MM.1S (cell line): Measurements from ENCODE around the gene TSPAN31.

Experiments used
- DNase-seq: peaks from one replicate; pipeline ENCODE4 v3.0.0-alpha.2; 2015
- H2AFZ ChIP-seq: fragments of 300-600 bp; sonication (generic); 2 replicates; pipeline ENCODE4 v1.6.0; 2016; ENCODE audit warnings: antibody characterized with exemption, low read length
- H3F3A ChIP-seq: fragments of 300-600 bp; sonication (generic); 2 replicates; pipeline ENCODE4 v1.6.1; 2016; ENCODE audit warnings: mild to moderate bottlenecking, antibody characterized with exemption, low read length, moderate library complexity, mixed read lengths; ENCODE audit not compliant: insufficient read depth
- H3K27ac ChIP-seq: fragments of 300-600 bp; sonication (generic); 2 replicates; pipeline ENCODE4 v1.5.1; 2016; ENCODE audit warnings: mild to moderate bottlenecking, low read length
- H3K27me3 ChIP-seq: fragments of 300-600 bp; sonication (generic); replicated peaks from 2 replicates; pipeline ENCODE4 v1.6.0; 2016; ENCODE audit warnings: low read length; ENCODE audit not compliant: insufficient read depth
- H3K36me3 ChIP-seq: fragments of 300-600 bp; sonication (generic); replicated peaks from 2 replicates; pipeline ENCODE4 v1.6.1; 2016; ENCODE audit warnings: mild to moderate bottlenecking, low read length, mixed read lengths; ENCODE audit not compliant: insufficient read depth
- H3K4me1 ChIP-seq: fragments of 300-600 bp; sonication (generic); 2 replicates; pipeline ENCODE4 v1.6.1; 2016; ENCODE audit warnings: low read length, mixed read lengths
- H3K4me2 ChIP-seq: fragments of 300-600 bp; sonication (generic); 2 replicates; pipeline ENCODE4 v1.6.0; 2016; ENCODE audit warnings: low read depth, low read length
- H3K4me3 ChIP-seq: fragments of 300-600 bp; sonication (generic); 2 replicates; pipeline ENCODE4 v1.5.1; 2016; ENCODE audit warnings: low read length, mixed read lengths
- H3K79me2 ChIP-seq: fragments of 300-600 bp; sonication (generic); 2 replicates; pipeline ENCODE4 v1.6.1; 2016; ENCODE audit warnings: mixed run types, low read length, mixed read lengths
- H3K9ac ChIP-seq: fragments of 300-600 bp; sonication (generic); 2 replicates; pipeline ENCODE4 v1.6.1; 2016; ENCODE audit warnings: low read length, mixed read lengths
- H3K9me2 ChIP-seq: fragments of 300-600 bp; sonication (generic); replicated peaks from 2 replicates; pipeline ENCODE4 v1.6.1; 2016; ENCODE audit warnings: mild to moderate bottlenecking, low read length, mixed read lengths; ENCODE audit not compliant: insufficient read depth
- H3K9me3 ChIP-seq: fragments of 300-600 bp; sonication (generic); replicated peaks from 2 replicates; pipeline ENCODE4 v1.6.1; 2016; ENCODE audit warnings: mild to moderate bottlenecking, low read length, mixed read lengths; ENCODE audit not compliant: insufficient read depth
- H4K20me1 ChIP-seq: fragments of 300-600 bp; sonication (generic); 2 replicates; pipeline ENCODE4 v1.6.1; 2016; ENCODE audit warnings: mild to moderate bottlenecking, low read length, moderate library complexity, mixed read lengths; ENCODE audit not compliant: insufficient read depth
- CTCF ChIP-seq: fragments of 300-600 bp; sonication (generic); IDR thresholded peaks from 2 replicates; pipeline ENCODE4 v1.5.1; 2016; ENCODE audit warnings: antibody characterized with exemption, low read length, mixed read lengths
- EZH2 ChIP-seq: fragments of 300-600 bp; sonication (generic); optimal IDR thresholded peaks from 2 replicates; pipeline ENCODE3; 2017; ENCODE audit warnings: low read depth, mild to moderate bottlenecking, antibody characterized with exemption, low read length, mixed read lengths
- EZH2phosphoT487 ChIP-seq: fragments of 300-600 bp; sonication (generic); IDR thresholded peaks from 2 replicates; pipeline ENCODE4 v1.6.1; 2018; ENCODE audit warnings: antibody characterized with exemption, low read length

The TSPAN31 gene

DNA sequence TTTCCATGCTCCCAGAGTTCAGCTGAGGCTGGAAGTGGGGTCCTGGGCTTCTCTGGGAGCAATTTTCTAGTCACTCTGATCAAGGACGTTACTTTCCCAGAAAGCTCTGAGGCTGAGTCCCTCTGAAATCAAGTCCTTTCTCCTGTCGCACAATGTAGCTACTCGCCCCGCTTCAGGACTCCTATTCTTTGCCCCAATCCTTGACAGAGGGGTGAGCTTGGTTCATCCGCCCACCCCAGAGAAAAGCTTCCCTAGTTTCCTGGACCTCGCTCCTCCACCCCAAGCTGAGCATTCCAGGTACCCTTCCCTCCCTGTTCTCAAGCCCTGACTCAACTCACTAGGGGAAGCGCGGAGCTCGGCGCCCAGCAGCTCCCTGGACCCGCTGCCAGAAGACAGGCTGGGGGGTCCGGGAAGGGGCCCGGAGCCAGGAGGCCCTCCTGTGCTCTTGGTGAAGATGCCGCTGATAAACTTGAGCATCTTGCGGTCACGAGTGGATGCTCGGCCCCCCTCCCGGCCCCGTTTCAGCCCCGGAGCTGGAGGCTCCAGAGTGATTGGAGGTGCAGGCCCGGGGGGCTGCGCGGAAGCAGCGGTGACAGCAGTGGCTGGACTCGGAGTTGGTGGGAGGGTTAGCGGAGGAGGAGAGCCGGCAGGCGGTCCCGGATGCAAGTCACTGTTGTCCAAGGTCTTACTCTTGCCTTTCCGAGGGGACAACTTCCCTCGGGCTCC lies 7.9 kb upstream of the TSPAN31 start:
- Histone ChIP-seq H3K4me3 (no peak overlapping the region), H3K36me3 (no peaks in the 10 kb centered on the region), H3K79me2 (peaks cover 34% of the 10 kb centered on the region), H3K27ac (no peak overlapping the region), H2AFZ (no peak overlapping the region), H3K4me2 (no peak overlapping the region), H3K9ac (no peak overlapping the region), H3K4me1 (peaks cover 13% of the 10 kb centered on the region), H3F3A (0 out of 2 replicates have a peak, but pooled peaks cover 5% of the 10 kb centered on the region), H3K9me2 (no peaks in the 10 kb centered on the region), H3K27me3 (no peaks in the 10 kb centered on the region), H3K9me3 (no peaks in the 10 kb centered on the region), H4K20me1 (no peaks in the 10 kb centered on the region; the same call in 1 of the 2 replicates)
- DNase-seq, result no peak
- TF ChIP-seq CTCF, result no peak
- TF ChIP-seq EZH2phosphoT487, result no peak
- no peak for TF ChIP-seq EZH2

DNA sequence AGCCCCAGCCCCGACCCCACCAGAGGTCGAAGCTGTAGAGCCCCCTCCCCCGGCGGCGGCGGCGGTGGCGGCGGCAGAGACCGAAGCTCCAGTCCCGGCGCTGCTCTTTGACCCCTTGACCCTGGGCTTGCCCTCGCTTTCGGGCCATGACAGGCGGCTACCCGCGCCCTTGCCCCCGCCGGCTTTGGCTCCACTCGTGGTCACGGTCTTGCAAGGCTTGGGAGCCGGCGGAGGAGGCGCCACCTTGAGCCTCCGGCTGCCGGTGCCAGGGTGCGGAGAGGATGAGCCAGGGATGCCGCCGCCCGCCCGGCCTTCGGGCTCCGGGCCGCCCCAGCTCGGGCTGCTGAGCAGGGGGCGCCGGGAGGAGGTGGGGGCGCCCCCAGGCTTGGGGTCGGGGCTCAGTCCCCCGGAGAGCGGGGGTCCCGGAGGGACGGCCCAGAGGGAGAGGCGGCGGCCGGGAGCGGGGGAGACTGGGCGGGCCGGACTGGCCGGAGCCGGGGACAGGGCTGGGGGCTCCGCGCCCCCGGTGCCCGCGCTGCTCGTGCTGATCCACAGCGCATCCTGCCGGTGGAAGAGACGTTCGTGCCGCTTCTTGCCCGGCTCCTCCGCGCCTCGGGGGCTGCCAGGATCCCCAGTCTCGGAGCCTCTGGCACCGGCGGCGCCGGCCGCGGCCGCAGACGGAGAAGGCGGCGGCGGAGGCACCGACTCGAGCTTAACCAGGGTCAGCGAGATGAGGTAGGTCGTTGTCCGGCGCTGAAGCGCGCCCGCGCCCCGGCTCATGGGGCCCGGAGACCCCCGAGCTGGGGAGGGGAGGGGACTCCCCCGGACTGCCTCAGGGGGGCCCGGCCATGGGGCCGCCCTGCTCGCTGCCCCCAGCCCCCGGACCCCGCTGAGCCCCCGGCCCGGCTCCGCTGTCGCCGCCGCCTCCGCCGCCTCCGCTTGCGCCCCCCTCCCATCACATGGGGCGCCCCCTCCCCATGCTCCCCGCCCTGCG lies 7.1 kb upstream of the TSPAN31 start:
- Histone ChIP-seq H3K36me3 (no peaks in the 10 kb centered on the region), H3K79me2 (peaks cover 35% of the 10 kb centered on the region), H3K4me2 (no peak overlapping the region), H3K4me3 (no peak overlapping the region), H4K20me1 (no peaks in the 10 kb centered on the region; the same call in 1 of the 2 replicates), H3K4me1 (peaks cover 19% of the 10 kb centered on the region), H3K27ac (no peak overlapping the region), H2AFZ (no peak overlapping the region), H3K27me3 (no peaks in the 10 kb centered on the region), H3K9me3 (no peaks in the 10 kb centered on the region), H3F3A (peaks cover 10% of the 10 kb centered on the region; the same call in 1 of the 2 replicates), H3K9me2 (no peaks in the 10 kb centered on the region), H3K9ac (no peak overlapping the region)
- no peak for DNase-seq
- TF ChIP-seq EZH2phosphoT487 (no peak), EZH2 (no peak), CTCF (no peak)

DNA sequence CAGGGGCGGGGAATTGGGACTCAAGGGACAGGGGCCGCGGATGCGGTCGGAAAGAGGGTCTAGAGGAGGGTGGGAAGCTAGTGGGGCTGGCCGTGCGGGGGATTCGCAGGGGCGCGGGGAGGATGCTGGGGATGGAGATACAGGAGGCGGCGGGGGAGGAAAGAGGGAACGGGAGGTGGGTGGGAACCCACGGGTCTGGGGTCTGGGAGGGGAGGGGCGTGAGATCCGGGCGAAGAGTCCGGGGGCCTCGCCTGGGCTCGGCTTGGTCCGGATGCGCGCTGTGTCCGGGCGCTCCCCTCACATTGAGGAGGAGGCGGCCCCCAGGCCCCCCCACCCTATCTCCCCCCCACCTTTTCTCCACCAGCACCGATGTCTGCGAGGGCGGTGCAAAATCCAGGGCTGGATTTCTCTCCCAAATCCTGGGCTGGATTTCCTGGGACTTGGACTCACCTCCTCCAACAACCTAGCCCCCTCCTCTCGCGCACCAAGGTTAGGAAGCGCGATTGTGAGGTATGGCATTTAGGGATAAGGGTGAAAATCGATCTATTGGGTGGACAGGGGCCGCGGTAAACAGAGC lies 6.1 kb upstream of the TSPAN31 start, which contains the start of gene AGAP2:
Gene AGAP2, minus strand, starts transcription at position 82 of the 577 bp plus-strand sequence. CDS start 496 bp downstream, outside the sequence.
- H3K9me2 ChIP-seq, result no peaks in the 10 kb centered on the region
- H3F3A ChIP-seq, result peaks cover 10% of the 10 kb centered on the region; the same call in 1 of the 2 replicates
- H3K9me3 ChIP-seq, result no peaks in the 10 kb centered on the region
- H3K27me3 ChIP-seq, result no peaks in the 10 kb centered on the region
- no peak within 1 kb of the TSS for H3K4me3 ChIP-seq
- H3K4me1 ChIP-seq, result peaks cover 25% of the 10 kb centered on the region
- no peak within 1 kb of the TSS for H3K9ac ChIP-seq
- no peaks in the 10 kb centered on the region; the same call in 1 of the 2 replicates for H4K20me1 ChIP-seq
- no peak for TF ChIP-seq CTCF
- no peak for TF ChIP-seq EZH2phosphoT487
- no peak for TF ChIP-seq EZH2
- H2AFZ ChIP-seq, result no peak within 1 kb of the TSS
- H3K79me2 ChIP-seq, result peaks cover 35% of the 10 kb centered on the region
- H3K27ac ChIP-seq, result no peak within 1 kb of the TSS
- H3K36me3 ChIP-seq, result no peaks in the 10 kb centered on the region
- no peak within 1 kb of the TSS for H3K4me2 ChIP-seq
- DNase-seq, result no peak
